ENCODE measurements around the gene APOL3. TPM values are rescaled to one million over a fixed set of nuclear protein-coding genes. Genes with fewer than 3 reads are reported as not detected.

APOL3 gene
- polyA plus RNA-seq, 1 of the 3 experiments (the other 2 are of a cell fraction) = 1.1 TPM

DNA sequence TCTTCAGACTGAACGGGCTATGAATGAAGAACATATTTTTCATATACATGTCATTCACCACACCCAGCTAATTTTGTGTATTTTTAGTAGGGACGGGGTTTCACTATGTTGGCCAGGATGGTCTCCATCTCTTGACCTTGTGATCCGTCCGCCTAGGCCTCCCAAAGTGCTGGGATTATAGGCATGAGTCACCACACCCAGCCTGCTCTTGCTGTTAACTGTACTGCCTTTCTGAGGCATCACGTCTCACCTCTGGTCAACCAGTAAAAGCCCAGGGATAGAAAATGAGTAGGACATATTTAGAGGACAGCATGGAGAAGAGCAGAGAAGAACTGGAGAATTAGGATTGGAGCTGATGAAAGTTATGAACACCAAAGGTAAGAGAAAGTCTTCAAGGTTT lies 55.6 kb downstream of the APOL3 start:
- Histone ChIP-seq H3K36me3 (replicated peaks in 1 of 2; ENCODE audit: control insufficient read depth in 1 of 2, insufficient read depth in 2 of 2, low read length in 1 of 2) (no peaks in the 10 kb centered on the region), H3K4me2 (no peak overlapping the region), H4K20me1 (ENCODE audit: insufficient read depth) (no peaks in the 10 kb centered on the region), H2AFZ (ENCODE audit: low read depth) (no peak overlapping the region), H3F3A (replicated peaks; ENCODE audit: insufficient read depth) (no peaks in the 10 kb centered on the region), H3K27me3 (ENCODE audit: insufficient read depth) (no peaks in the 10 kb centered on the region), H3K9ac (no peak overlapping the region), H3K79me2 (ENCODE audit: insufficient read depth) (no peaks in the 10 kb centered on the region), H3K4me1 (ENCODE audit: control insufficient read depth in 1 of 2, insufficient read depth in 2 of 2, low read depth in 1 of 2, low read length in 1 of 2) (no peaks in the 10 kb centered on the region; a peak in 1 of 4 replicates), H3K9me3 (no peaks in the 10 kb centered on the region), H3K9me2 (no peaks in the 10 kb centered on the region), H3K27ac (ENCODE audit: low read depth in 2 of 2, low read length in 1 of 2) (no peak overlapping the region), H3K4me3 (ENCODE audit: low read depth in 2 of 2, low read length in 1 of 2) (no peak overlapping the region)
- WGBS (ENCODE audit: low lambda C conversion rate) = 65% methylated on average over 5 of the region's 5 CpGs
- ChIA-PET CTCF (interaction anchor here (0.6 to 2.9 kb wide), 3 partner anchors 10 to 80 kb away, joined by 3 to 14 read pairs (median 4); no protein-coding TSS in a partner anchor), POLR2A (no interaction called here)
- TF ChIP-seq GABPA (IDR thresholded peaks at IDR 0.05; ENCODE audit: low read depth) = no peak
- no peak for TF ChIP-seq SMC3 (IDR thresholded peaks at IDR 0.05; ENCODE audit: low read depth, low read length)
- no peak for TF ChIP-seq EZH2phosphoT487 (IDR thresholded peaks at IDR 0.05; ENCODE audit: borderline replicate concordance, low read depth)
- TF ChIP-seq, protein P1, sequence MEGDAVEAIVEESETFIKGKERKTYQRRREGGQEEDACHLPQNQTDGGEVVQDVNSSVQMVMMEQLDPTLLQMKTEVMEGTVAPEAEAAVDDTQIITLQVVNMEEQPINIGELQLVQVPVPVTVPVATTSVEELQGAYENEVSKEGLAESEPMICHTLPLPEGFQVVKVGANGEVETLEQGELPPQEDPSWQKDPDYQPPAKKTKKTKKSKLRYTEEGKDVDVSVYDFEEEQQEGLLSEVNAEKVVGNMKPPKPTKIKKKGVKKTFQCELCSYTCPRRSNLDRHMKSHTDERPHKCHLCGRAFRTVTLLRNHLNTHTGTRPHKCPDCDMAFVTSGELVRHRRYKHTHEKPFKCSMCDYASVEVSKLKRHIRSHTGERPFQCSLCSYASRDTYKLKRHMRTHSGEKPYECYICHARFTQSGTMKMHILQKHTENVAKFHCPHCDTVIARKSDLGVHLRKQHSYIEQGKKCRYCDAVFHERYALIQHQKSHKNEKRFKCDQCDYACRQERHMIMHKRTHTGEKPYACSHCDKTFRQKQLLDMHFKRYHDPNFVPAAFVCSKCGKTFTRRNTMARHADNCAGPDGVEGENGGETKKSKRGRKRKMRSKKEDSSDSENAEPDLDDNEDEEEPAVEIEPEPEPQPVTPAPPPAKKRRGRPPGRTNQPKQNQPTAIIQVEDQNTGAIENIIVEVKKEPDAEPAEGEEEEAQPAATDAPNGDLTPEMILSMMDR (IDR thresholded peaks at IDR 0.05) = no peak
- DNase-seq = no peak

DNA sequence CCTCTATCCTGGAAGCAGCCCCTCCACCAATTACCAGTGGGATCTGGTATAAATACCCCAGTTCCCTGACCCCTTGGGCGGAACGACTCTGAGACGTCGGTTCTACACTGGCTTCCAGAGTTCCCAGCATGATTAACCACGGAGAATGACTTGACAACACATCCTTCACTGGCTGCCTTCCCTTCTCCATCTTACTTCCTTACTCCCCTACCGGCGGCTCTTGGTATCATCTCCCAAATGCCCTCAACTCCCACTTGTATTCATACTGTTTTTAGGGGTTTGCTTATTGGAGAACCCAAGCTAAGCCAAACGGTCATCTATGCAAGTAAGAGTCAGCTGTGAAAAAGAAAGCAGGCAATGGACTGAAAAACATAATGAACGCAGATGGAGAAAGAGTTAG lies 56.1 kb downstream of the APOL3 start:
- H4K20me1 ChIP-seq (ENCODE audit: insufficient read depth) = no peaks in the 10 kb centered on the region
- no peaks in the 10 kb centered on the region for H3K79me2 ChIP-seq (ENCODE audit: insufficient read depth)
- H3K4me3 ChIP-seq (ENCODE audit: low read depth in 2 of 2, low read length in 1 of 2) = no peak overlapping the region
- no peaks in the 10 kb centered on the region for H3F3A ChIP-seq (replicated peaks; ENCODE audit: insufficient read depth)
- CTCF ChIA-PET = interaction anchor here (2.9 kb wide), 1 partner anchor 39 kb away, joined by 14 read pairs; no protein-coding TSS in a partner anchor
- no peak overlapping the region for H3K4me2 ChIP-seq
- TF ChIP-seq TCF12 (IDR thresholded peaks at IDR 0.05) (no peak), EZH2phosphoT487 (IDR thresholded peaks at IDR 0.05; ENCODE audit: borderline replicate concordance, low read depth) (no peak), FOSL2 (IDR thresholded peaks at IDR 0.05; ENCODE audit: borderline replicate concordance, low read depth) (no peak)
- H2AFZ ChIP-seq (ENCODE audit: low read depth) = no peak overlapping the region
- H3K9me3 ChIP-seq = no peaks in the 10 kb centered on the region
- H3K9me2 ChIP-seq = no peaks in the 10 kb centered on the region
- POLR2A ChIA-PET = no interaction called here
- H3K4me1 ChIP-seq (ENCODE audit: control insufficient read depth in 1 of 2, insufficient read depth in 2 of 2, low read depth in 1 of 2, low read length in 1 of 2) = no peaks in the 10 kb centered on the region
- no peaks in the 10 kb centered on the region for H3K36me3 ChIP-seq (replicated peaks in 1 of 2; ENCODE audit: control insufficient read depth in 1 of 2, insufficient read depth in 2 of 2, low read length in 1 of 2)
- H3K27ac ChIP-seq (ENCODE audit: low read depth in 2 of 2, low read length in 1 of 2) = no peak overlapping the region
- WGBS (ENCODE audit: low lambda C conversion rate) = 80% methylated on average over 9 of the region's 9 CpGs
- no peak overlapping the region for H3K9ac ChIP-seq
- H3K27me3 ChIP-seq (ENCODE audit: insufficient read depth) = no peaks in the 10 kb centered on the region
- DNase-seq = no peak

DNA sequence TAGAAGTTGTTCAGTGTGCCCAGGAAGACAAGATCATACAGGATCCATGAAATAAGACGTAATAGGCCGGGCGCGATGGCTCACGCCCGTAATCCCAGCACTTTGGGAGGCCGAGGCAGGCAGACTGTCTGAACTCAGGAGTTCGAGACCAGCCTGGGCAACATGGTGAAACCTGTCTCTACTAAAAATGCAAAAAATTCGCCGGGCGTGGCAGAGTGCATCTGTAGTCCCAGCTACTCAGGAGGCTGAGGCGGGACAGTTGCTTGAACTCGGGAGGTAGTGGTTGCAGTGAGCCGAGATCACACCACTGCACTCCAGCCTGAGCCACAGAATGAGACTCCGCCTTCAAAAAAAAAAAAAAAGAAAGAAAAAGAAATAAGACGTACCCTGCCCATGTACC lies 56.7 kb downstream of the APOL3 start:
- H3K9ac ChIP-seq = no peak overlapping the region
- 82% methylated on average over 16 of the region's 16 CpGs for WGBS (ENCODE audit: low lambda C conversion rate)
- ChIA-PET CTCF (interaction anchor here (2.9 kb wide), 1 partner anchor 38 kb away, joined by 14 read pairs; no protein-coding TSS in a partner anchor), POLR2A (no interaction called here)
- no peak overlapping the region for H3K27ac ChIP-seq (ENCODE audit: low read depth in 2 of 2, low read length in 1 of 2)
- no peaks in the 10 kb centered on the region for H3K4me1 ChIP-seq (ENCODE audit: control insufficient read depth in 1 of 2, insufficient read depth in 2 of 2, low read depth in 1 of 2, low read length in 1 of 2)
- H3K9me3 ChIP-seq = no peaks in the 10 kb centered on the region
- H3K36me3 ChIP-seq (replicated peaks in 1 of 2; ENCODE audit: control insufficient read depth in 1 of 2, insufficient read depth in 2 of 2, low read length in 1 of 2) = no peaks in the 10 kb centered on the region
- H3K79me2 ChIP-seq (ENCODE audit: insufficient read depth) = no peaks in the 10 kb centered on the region
- no peaks in the 10 kb centered on the region for H3F3A ChIP-seq (replicated peaks; ENCODE audit: insufficient read depth)
- no peaks in the 10 kb centered on the region for H3K9me2 ChIP-seq
- no peak overlapping the region for H3K4me2 ChIP-seq
- DNase-seq = no peak
- no peaks in the 10 kb centered on the region for H3K27me3 ChIP-seq (ENCODE audit: insufficient read depth)
- H2AFZ ChIP-seq (ENCODE audit: low read depth) = no peak overlapping the region
- no peaks in the 10 kb centered on the region for H4K20me1 ChIP-seq (ENCODE audit: insufficient read depth)
- H3K4me3 ChIP-seq (ENCODE audit: low read depth in 2 of 2, low read length in 1 of 2) = no peak overlapping the region
- TF ChIP-seq FOSL2 (IDR thresholded peaks at IDR 0.05; ENCODE audit: borderline replicate concordance, low read depth) (no peak), RFX5 (IDR thresholded peaks at IDR 0.05; ENCODE audit: low read length) (no peak), MEF2A (IDR thresholded peaks at IDR 0.05; ENCODE audit: borderline replicate concordance, low read depth) (no peak), ELF1 (IDR thresholded peaks at IDR 0.05) (no peak), TCF12 (IDR thresholded peaks at IDR 0.05) (no peak), NFIC (IDR thresholded peaks at IDR 0.05; ENCODE audit: borderline replicate concordance) (no peak)
- TF ChIP-seq, protein P2, sequence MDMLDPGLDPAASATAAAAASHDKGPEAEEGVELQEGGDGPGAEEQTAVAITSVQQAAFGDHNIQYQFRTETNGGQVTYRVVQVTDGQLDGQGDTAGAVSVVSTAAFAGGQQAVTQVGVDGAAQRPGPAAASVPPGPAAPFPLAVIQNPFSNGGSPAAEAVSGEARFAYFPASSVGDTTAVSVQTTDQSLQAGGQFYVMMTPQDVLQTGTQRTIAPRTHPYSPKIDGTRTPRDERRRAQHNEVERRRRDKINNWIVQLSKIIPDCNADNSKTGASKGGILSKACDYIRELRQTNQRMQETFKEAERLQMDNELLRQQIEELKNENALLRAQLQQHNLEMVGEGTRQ (IDR thresholded peaks at IDR 0.05; ENCODE audit: borderline replicate concordance, low read depth, low read length) = no peak
- TF ChIP-seq, protein P3, sequence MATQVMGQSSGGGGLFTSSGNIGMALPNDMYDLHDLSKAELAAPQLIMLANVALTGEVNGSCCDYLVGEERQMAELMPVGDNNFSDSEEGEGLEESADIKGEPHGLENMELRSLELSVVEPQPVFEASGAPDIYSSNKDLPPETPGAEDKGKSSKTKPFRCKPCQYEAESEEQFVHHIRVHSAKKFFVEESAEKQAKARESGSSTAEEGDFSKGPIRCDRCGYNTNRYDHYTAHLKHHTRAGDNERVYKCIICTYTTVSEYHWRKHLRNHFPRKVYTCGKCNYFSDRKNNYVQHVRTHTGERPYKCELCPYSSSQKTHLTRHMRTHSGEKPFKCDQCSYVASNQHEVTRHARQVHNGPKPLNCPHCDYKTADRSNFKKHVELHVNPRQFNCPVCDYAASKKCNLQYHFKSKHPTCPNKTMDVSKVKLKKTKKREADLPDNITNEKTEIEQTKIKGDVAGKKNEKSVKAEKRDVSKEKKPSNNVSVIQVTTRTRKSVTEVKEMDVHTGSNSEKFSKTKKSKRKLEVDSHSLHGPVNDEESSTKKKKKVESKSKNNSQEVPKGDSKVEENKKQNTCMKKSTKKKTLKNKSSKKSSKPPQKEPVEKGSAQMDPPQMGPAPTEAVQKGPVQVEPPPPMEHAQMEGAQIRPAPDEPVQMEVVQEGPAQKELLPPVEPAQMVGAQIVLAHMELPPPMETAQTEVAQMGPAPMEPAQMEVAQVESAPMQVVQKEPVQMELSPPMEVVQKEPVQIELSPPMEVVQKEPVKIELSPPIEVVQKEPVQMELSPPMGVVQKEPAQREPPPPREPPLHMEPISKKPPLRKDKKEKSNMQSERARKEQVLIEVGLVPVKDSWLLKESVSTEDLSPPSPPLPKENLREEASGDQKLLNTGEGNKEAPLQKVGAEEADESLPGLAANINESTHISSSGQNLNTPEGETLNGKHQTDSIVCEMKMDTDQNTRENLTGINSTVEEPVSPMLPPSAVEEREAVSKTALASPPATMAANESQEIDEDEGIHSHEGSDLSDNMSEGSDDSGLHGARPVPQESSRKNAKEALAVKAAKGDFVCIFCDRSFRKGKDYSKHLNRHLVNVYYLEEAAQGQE (IDR thresholded peaks at IDR 0.05; ENCODE audit: low read depth, low read length) = no peak
- TF ChIP-seq, protein P4, sequence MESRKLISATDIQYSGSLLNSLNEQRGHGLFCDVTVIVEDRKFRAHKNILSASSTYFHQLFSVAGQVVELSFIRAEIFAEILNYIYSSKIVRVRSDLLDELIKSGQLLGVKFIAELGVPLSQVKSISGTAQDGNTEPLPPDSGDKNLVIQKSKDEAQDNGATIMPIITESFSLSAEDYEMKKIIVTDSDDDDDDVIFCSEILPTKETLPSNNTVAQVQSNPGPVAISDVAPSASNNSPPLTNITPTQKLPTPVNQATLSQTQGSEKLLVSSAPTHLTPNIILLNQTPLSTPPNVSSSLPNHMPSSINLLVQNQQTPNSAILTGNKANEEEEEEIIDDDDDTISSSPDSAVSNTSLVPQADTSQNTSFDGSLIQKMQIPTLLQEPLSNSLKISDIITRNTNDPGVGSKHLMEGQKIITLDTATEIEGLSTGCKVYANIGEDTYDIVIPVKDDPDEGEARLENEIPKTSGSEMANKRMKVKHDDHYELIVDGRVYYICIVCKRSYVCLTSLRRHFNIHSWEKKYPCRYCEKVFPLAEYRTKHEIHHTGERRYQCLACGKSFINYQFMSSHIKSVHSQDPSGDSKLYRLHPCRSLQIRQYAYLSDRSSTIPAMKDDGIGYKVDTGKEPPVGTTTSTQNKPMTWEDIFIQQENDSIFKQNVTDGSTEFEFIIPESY (IDR thresholded peaks at IDR 0.05; ENCODE audit: borderline replicate concordance, low read depth) = no peak

All from SK-N-SH (cell line).